ENCODE results near the gene MGST3. TPM values are rescaled to one million over a fixed set of nuclear protein-coding genes. Genes with fewer than 3 reads are reported as not detected.

The MGST3 gene
- total and polyA plus RNA-seq, 2 of the 13 experiments (the other 11 are each of a cell fraction or from before 2014, with no cell fraction given), result 59.7 to 61.2 TPM

GRCh38 chr1:165697881-165698760 lies 67.1 kb downstream of the MGST3 start, which contains the start of gene ALDH9A1 (continued):
- TF ChIP-seq ZNF251 (CRISPR knock-in tag; IDR thresholded peaks at IDR 0.05) (0 out of 2 replicates have a peak, but pooled peaks have one; percentile 77), ZNF850 (CRISPR knock-in tag; conservative IDR thresholded peaks at IDR 0.05) (no peak), JARID2 (CRISPR knock-in tag; IDR thresholded peaks at IDR 0.05; ENCODE audit: insufficient replicate concordance) (peak; percentile 66), ZNF878 (CRISPR knock-in tag; IDR thresholded peaks at IDR 0.05) (no peak), SP4 (CRISPR knock-in tag; IDR thresholded peaks at IDR 0.05) (peak; percentile 38; the same call in 1 of the 2 replicates), THRA (CRISPR knock-in tag; IDR thresholded peaks at IDR 0.05; ENCODE audit: borderline replicate concordance) (0 out of 2 replicates have a peak, but pooled peaks have one; percentile 26), ARNTL (CRISPR knock-in tag; IDR thresholded peaks at IDR 0.05) (no peak; the same call in 1 of the 2 replicates), NR2F6 (IDR thresholded peaks at IDR 0.05) (no peak), NR2F6 (CRISPR knock-in tag; IDR thresholded peaks at IDR 0.05) (no peak), PREB (CRISPR knock-in tag; IDR thresholded peaks at IDR 0.05) (no peak), SMC3 (IDR thresholded peaks at IDR 0.05; ENCODE audit: low read length) (no peak), U2AF2 (IDR thresholded peaks at IDR 0.05; ENCODE audit: low read depth, low read length) (no peak), ZFP90 (CRISPR knock-in tag; IDR thresholded peaks at IDR 0.05; ENCODE audit: borderline replicate concordance) (no peak), EP300 (IDR thresholded peaks at IDR 0.05; ENCODE audit: low read depth in 2 of 2, low read length in 2 of 2) (no peak), EP300 (CRISPR knock-in tag; IDR thresholded peaks at IDR 0.05; ENCODE audit: borderline replicate concordance) (no peak), ZNF558 (CRISPR knock-in tag; IDR thresholded peaks at IDR 0.05; ENCODE audit: borderline replicate concordance) (no peak; the same call in 1 of the 2 replicates), ZNF362 (CRISPR knock-in tag; IDR thresholded peaks at IDR 0.05; ENCODE audit: borderline replicate concordance) (no peak), E2F1 (CRISPR knock-in tag; IDR thresholded peaks at IDR 0.05) (0 out of 2 replicates have a peak, but pooled peaks have one; percentile 23), PLSCR1 (CRISPR knock-in tag; IDR thresholded peaks at IDR 0.05; ENCODE audit: borderline replicate concordance) (no peak), HIVEP1 (CRISPR knock-in tag; IDR thresholded peaks at IDR 0.05) (peak; percentile 65; the same call in 1 of the 2 replicates), CAMTA2 (CRISPR knock-in tag; IDR thresholded peaks at IDR 0.05; ENCODE audit: borderline replicate concordance) (peak; percentile 66; the same call in 1 of the 2 replicates), ZNF792 (CRISPR knock-in tag; IDR thresholded peaks at IDR 0.05) (peak; percentile 29; the same call in 1 of the 2 replicates), RFX3 (CRISPR knock-in tag; IDR thresholded peaks at IDR 0.05) (peak; percentile 18; the same call in 1 of the 2 replicates), ZNF879 (CRISPR knock-in tag; IDR thresholded peaks at IDR 0.05) (0 out of 2 replicates have a peak, but pooled peaks have one; percentile 42), JUNB (CRISPR knock-in tag; IDR thresholded peaks at IDR 0.05; ENCODE audit: borderline replicate concordance) (0 out of 2 replicates have a peak, but pooled peaks have one; percentile 26)
